CD14-positive monocyte (primary cell): ENCODE results near the gene ITGB2. TPM values are rescaled to one million over a fixed set of nuclear protein-coding genes. Genes with fewer than 3 reads are reported as not detected.
A peak's percentile ranks its signal among the peaks of the same experiment; 100 is the strongest.

Experiments
- DNase-seq, 3 donors: peaks; one replicate each; pipeline ENCODE4 v3.0.0-alpha.2; 2011 to 2022
- H2AFZ ChIP-seq: 2 replicates; pipeline ENCODE4 v1.6.0; 2012; ENCODE audit warnings: mild to moderate bottlenecking, low read depth, low read length, inconsistent platforms; ENCODE audit not compliant: insufficient read depth, poor library complexity, severe bottlenecking
- H3K27ac ChIP-seq, 2 donors: 1 replicate in 1 of 2; 2 replicates in 1 of 2; pipeline ENCODE4 v1.5.1; 2012 to 2013; ENCODE audit warnings: low read length in 2 of 2, control low read depth in 1 of 2, inconsistent platforms in 1 of 2, low read depth in 1 of 2, mild to moderate bottlenecking in 1 of 2
- H3K27me3 ChIP-seq, 2 donors: one replicate each; pipeline versions ENCODE4 v1.6.0 to v1.6.1; 2011 to 2013; ENCODE audit warnings: low read length in 2 of 2; ENCODE audit not compliant: control insufficient read depth in 2 of 2, insufficient read depth in 2 of 2
- H3K36me3 ChIP-seq, 2 donors: replicated peaks in 1 of 2; 1 replicate in 1 of 2; 2 replicates in 1 of 2; pipeline versions ENCODE4 v1.5.1 to v1.6.1; 2012 to 2013; ENCODE audit warnings: low read length in 2 of 2, control low read depth in 1 of 2, inconsistent platforms in 1 of 2, mild to moderate bottlenecking in 1 of 2; ENCODE audit not compliant: insufficient read depth in 2 of 2, control insufficient read depth in 1 of 2
- H3K4me1 ChIP-seq, 2 donors: 1 replicate in 1 of 2; 2 replicates in 1 of 2; pipeline versions ENCODE4 v1.5.1 to v1.6.1; 2012 to 2013; ENCODE audit warnings: low read length in 2 of 2, control low read depth in 1 of 2, inconsistent platforms in 1 of 2, mild to moderate bottlenecking in 1 of 2, moderate library complexity in 1 of 2; ENCODE audit not compliant: insufficient read depth in 2 of 2, control insufficient read depth in 1 of 2
- H3K4me2 ChIP-seq: replicated peaks from 2 replicates; pipeline ENCODE3; 2012; ENCODE audit warnings: low read length, moderate library complexity, mild to moderate bottlenecking; ENCODE audit not compliant: poor library complexity, severe bottlenecking; ENCODE audit errors: extremely low read depth
- H3K4me3 ChIP-seq, 3 experiments: fragments of 200-600 bp in 1 of 3; sonication (generic) in 1 of 3; replicated peaks in 1 of 3; 1 replicate in 2 of 3; 2 replicates in 1 of 3; pipeline ENCODE4 v1.5.1; 2011 to 2013; ENCODE audit warnings: low read length in 3 of 3, mild to moderate bottlenecking in 3 of 3, control low read depth in 2 of 3, low read depth in 2 of 3, inconsistent platforms in 1 of 3, moderate library complexity in 1 of 3
- H3K79me2 ChIP-seq: 2 replicates; pipeline ENCODE4 v1.6.0; 2012; ENCODE audit warnings: mild to moderate bottlenecking, control low read depth, inconsistent platforms, low read length, moderate library complexity; ENCODE audit not compliant: insufficient read depth
- H3K9ac ChIP-seq: 2 replicates; pipeline ENCODE4 v1.6.0; 2017; ENCODE audit warnings: low read length, mild to moderate bottlenecking; ENCODE audit not compliant: insufficient read depth, poor library complexity, severe bottlenecking
- H3K9me3 ChIP-seq, 2 donors: replicated peaks in 1 of 2; 1 replicate in 1 of 2; 2 replicates in 1 of 2; pipeline versions ENCODE4 v1.5.1 to v1.6.1; 2012 to 2013; ENCODE audit warnings: low read length in 2 of 2, control low read depth in 1 of 2; ENCODE audit not compliant: control insufficient read depth in 1 of 2, insufficient read depth in 1 of 2
- H4K20me1 ChIP-seq: 2 replicates; pipeline ENCODE4 v1.6.0; 2012; ENCODE audit warnings: mild to moderate bottlenecking, low read length, control low read depth, moderate library complexity; ENCODE audit not compliant: insufficient read depth
- H3K27ac Mint-ChIP-seq, 7 donors: one replicate each; pipeline ENCODE4 v1.8.0; 2020; ENCODE audit warnings: mild to moderate bottlenecking in 7 of 7, mixed read lengths in 7 of 7, moderate library complexity in 6 of 7, inconsistent platforms in 2 of 7
- H3K27me3 Mint-ChIP-seq, 3 donors: one replicate each; pipeline ENCODE4 v1.8.0; 2021 to 2022; ENCODE audit warnings: low read depth in 3 of 3, mild to moderate bottlenecking in 3 of 3, mixed read lengths in 3 of 3, moderate library complexity in 3 of 3, inconsistent platforms in 1 of 3
- H3K36me3 Mint-ChIP-seq, 2 donors: one replicate each; pipeline ENCODE4 v1.8.0; 2020; ENCODE audit warnings: mixed read lengths in 2 of 2, inconsistent platforms in 1 of 2, mild to moderate bottlenecking in 1 of 2
- H3K4me1 Mint-ChIP-seq: one replicate; pipeline ENCODE4 v1.8.0; 2020; ENCODE audit warnings: mild to moderate bottlenecking, mixed read lengths
- H3K4me3 Mint-ChIP-seq, 2 donors: one replicate each; pipeline ENCODE4 v1.8.0; 2020; ENCODE audit warnings: mild to moderate bottlenecking in 2 of 2, mixed read lengths in 2 of 2, moderate library complexity in 1 of 2
- H3K9me3 Mint-ChIP-seq, 7 donors: one replicate each; pipeline ENCODE4 v1.8.0; 2020 to 2022; ENCODE audit warnings: mixed read lengths in 7 of 7, mild to moderate bottlenecking in 6 of 7, moderate library complexity in 6 of 7, inconsistent platforms in 2 of 7
- CTCF ChIP-seq: fragments of 200-600 bp; IDR thresholded peaks from one replicate; pipeline ENCODE4 v1.8.0; 2022; ENCODE audit warnings: antibody characterized with exemption, mild to moderate bottlenecking
- WGBS: methylation state at CpG from one replicate; pipeline ENCODE4 v1.1.5; 2013; ENCODE audit warnings: missing lambda C conversion rate; ENCODE audit not compliant: insufficient coverage; 5-methylcytosine and 5-hydroxymethylcytosine counted together
- intact Hi-C, 2 donors: fragments of 100-400 bp; cut with micrococcal nuclease; formaldehyde crosslinking; loops; one replicate each; pipeline versions ENCODE4 v1.15.0 to v1.15.1; 2023
- polyA plus RNA-seq, 3 donors: library from polyadenylated mRNA; depleted of rRNA in 1 of 3; unstranded in 2 of 3; stranded (reverse) in 1 of 3; fragments of 300-500 nt in 2 of 3; fragments of >200 nt in 1 of 3; fragmentation: Illumina TruSeq in 2 of 3; gene quantifications; 1 replicate in 2 of 3; 2 replicates in 1 of 3; pipeline ENCODE4 v1.2.3, GENCODE V29; 2012 to 2021

The ITGB2 gene
- polyA plus RNA-seq, 3 donors = 1,470 to 1,628 (median 1,602) TPM

GRCh38 chr21:44949779-44950198, 29.1 kb upstream of the ITGB2 start:
- H4K20me1 ChIP-seq = peaks cover 45% of the 10 kb centered on the region
- H2AFZ ChIP-seq = no peak overlapping the region
- no peak overlapping the region for H3K9ac ChIP-seq
- WGBS = 10% methylated on average over 9 of the region's 10 CpGs
- H3K4me2 ChIP-seq = no peak overlapping the region
- intact Hi-C loops = loop anchor here (2.0 to 5.0 kb wide), 4 partner anchors 43 to 873 kb away; no protein-coding TSS in a partner anchor
- Mint-ChIP-seq H3K36me3 (peaks cover 42 to 62% of the 10 kb centered on the region in 2 donors), H3K27ac (no peak overlapping the region), H3K27me3 (peaks cover 0 to 2% (median 2%) of the 10 kb centered on the region in 3 donors), H3K4me1 (no peaks in the 10 kb centered on the region), H3K4me3 (no peak overlapping the region), H3K9me3 (no peaks in the 10 kb centered on the region)
- peaks cover 38% of the 10 kb centered on the region for H3K79me2 ChIP-seq
- TF ChIP-seq CTCF = peak; percentile 92
- no peaks in the 10 kb centered on the region for H3K9me3 ChIP-seq
- H3K4me1 ChIP-seq = no peaks in the 10 kb centered on the region
- no peak overlapping the region for H3K4me3 ChIP-seq
- peak; percentile 54 to 78 (median 67) for DNase-seq
- no peak overlapping the region for H3K27ac ChIP-seq
- peaks cover 34 to 58% of the 10 kb centered on the region in 2 donors for H3K36me3 ChIP-seq
- no peaks in the 10 kb centered on the region for H3K27me3 ChIP-seq

GRCh38 chr21:44949161-44949778, 28.6 kb upstream of the ITGB2 start:
- intact Hi-C loops = loop anchor here (2.0 kb wide), 2 partner anchors 180 to 188 kb away; no protein-coding TSS in a partner anchor
- H3K27me3 Mint-ChIP-seq = peaks cover 0 to 2% (median 2%) of the 10 kb centered on the region in 3 donors
- Histone ChIP-seq H3K9me3 (no peaks in the 10 kb centered on the region), H3K36me3 (peaks cover 38 to 61% of the 10 kb centered on the region in 2 donors), H4K20me1 (peaks cover 45% of the 10 kb centered on the region), H3K27ac (no peak overlapping the region), H3K4me1 (no peaks in the 10 kb centered on the region), H3K27me3 (no peaks in the 10 kb centered on the region), H3K4me2 (no peak overlapping the region), H2AFZ (no peak overlapping the region), H3K9ac (no peak overlapping the region), H3K4me3 (no peak overlapping the region), H3K79me2 (peaks cover 38% of the 10 kb centered on the region)
- DNase-seq = no peak
- no peak overlapping the region for H3K27ac Mint-ChIP-seq
- peaks cover 44 to 62% of the 10 kb centered on the region in 2 donors for H3K36me3 Mint-ChIP-seq
- H3K4me3 Mint-ChIP-seq = no peak overlapping the region
- 87% methylated on average over 30 of the region's 30 CpGs for WGBS
- no peak for TF ChIP-seq CTCF
- H3K4me1 Mint-ChIP-seq = no peaks in the 10 kb centered on the region
- no peaks in the 10 kb centered on the region for H3K9me3 Mint-ChIP-seq
